ENCODE data around the gene ZNF790. TPM values are rescaled to one million over a fixed set of nuclear protein-coding genes. Genes with fewer than 3 reads are reported as not detected.

ZNF790 gene
- total RNA-seq, 1 experiment from 2014 or later: 4.4 TPM

DNA sequence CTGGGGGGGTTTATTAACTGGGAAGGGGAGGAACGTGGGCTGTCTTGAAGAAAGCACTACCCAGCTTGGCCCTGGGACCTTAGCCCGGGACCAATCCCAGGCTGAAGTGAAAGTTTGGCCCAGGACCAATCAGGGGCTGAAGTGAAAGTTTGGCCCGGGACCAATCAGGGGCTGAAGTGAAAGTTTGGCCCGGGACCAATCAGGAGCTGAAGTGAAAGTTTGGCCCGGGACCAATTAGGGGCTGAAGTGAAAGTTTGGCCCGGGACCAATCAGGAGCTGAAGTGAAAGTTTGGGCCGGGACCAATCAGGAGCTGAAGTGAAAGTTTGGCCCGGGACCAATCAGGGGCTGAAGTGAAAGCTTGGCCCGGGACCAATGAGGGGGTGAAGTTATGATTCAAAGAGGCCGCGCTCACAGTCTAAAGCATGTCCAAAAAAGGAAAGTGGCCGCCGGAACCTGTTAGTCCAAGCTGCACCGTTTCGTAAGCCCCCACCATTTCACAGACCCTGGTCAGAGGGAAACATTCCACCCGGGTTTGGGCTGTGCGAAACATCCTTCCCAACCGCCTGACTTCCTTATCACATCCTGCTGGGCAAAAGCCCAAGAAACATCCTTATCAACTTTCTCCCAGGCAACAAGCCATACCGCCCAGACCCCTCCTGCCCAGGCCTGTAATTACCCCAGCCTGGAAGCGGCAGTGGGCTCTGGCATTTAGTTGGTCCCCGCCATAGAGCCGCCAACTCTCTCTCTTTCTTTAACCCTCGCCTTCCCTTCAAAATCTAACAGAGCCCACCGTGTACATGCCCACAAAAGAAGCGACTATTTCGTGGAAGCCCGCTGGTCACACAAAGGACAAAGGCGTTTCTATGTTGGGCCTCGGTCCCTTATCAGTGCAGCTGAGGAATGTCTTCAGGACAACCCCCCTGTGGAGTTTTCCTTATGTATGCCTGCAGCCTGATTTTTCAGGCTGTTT, 66.6 kb downstream of the ZNF790 start:
- no peaks in the 10 kb centered on the region for H3K27me3 ChIP-seq (replicated peaks; ENCODE audit: insufficient read depth, low read depth, low read length, poor library complexity)
- H3K9me3 ChIP-seq (ENCODE audit: low read depth, low read length, poor library complexity, severe bottlenecking): peaks cover 43% of the 10 kb centered on the region
- DNase-seq (ENCODE audit: low spot score): peak; percentile 82
- no peaks in the 10 kb centered on the region for H3K4me1 ChIP-seq (ENCODE audit: insufficient read depth, low read length, poor library complexity, severe bottlenecking)
- intact Hi-C loops (cut with micrococcal nuclease; ENCODE audit: unreplicated experiment): no loop called here
- TF ChIP-seq, protein P1, sequence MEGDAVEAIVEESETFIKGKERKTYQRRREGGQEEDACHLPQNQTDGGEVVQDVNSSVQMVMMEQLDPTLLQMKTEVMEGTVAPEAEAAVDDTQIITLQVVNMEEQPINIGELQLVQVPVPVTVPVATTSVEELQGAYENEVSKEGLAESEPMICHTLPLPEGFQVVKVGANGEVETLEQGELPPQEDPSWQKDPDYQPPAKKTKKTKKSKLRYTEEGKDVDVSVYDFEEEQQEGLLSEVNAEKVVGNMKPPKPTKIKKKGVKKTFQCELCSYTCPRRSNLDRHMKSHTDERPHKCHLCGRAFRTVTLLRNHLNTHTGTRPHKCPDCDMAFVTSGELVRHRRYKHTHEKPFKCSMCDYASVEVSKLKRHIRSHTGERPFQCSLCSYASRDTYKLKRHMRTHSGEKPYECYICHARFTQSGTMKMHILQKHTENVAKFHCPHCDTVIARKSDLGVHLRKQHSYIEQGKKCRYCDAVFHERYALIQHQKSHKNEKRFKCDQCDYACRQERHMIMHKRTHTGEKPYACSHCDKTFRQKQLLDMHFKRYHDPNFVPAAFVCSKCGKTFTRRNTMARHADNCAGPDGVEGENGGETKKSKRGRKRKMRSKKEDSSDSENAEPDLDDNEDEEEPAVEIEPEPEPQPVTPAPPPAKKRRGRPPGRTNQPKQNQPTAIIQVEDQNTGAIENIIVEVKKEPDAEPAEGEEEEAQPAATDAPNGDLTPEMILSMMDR (conservative IDR thresholded peaks at IDR 0.05; ENCODE audit: low read depth, low read length): no peak
- TF ChIP-seq EZH2 (IDR thresholded peaks at IDR 0.05; ENCODE audit: borderline replicate concordance, low read depth, low read length, poor library complexity, severe bottlenecking): no peak
- H3K36me3 ChIP-seq (ENCODE audit: insufficient read depth, low read length, poor library complexity, severe bottlenecking): peaks cover 3% of the 10 kb centered on the region
- peak overlapping the region; percentile 78 for H3K4me3 ChIP-seq (ENCODE audit: low read depth, low read length, poor library complexity, severe bottlenecking)
- ChIA-PET CTCF (no interaction called here), POLR2A (ENCODE audit: low non-redundant PET) (no interaction called here)
- H3K27ac ChIP-seq (ENCODE audit: low read depth, low read length, poor library complexity, severe bottlenecking): peak overlapping the region; percentile 78
- BruUV-seq (replicated peaks): no TSS peak

Other genes starting within 250 kb of the ZNF790 start
- 17.2 and 17.3 TPM in 2 replicates for gene ZNF382, start 233.1 kb downstream of the ZNF790 start, total RNA-seq (2021)
- gene ZNF461, start 171.6 kb downstream of the ZNF790 start, total RNA-seq (2021): 5.5 and 5.6 TPM in 2 replicates
- 9.6 and 9.9 TPM in 2 replicates for gene ZNF567, start 150.8 kb downstream of the ZNF790 start, total RNA-seq (2021)
- 11.8 and 14.7 TPM in 2 replicates for gene ZNF850, start 65.6 kb downstream of the ZNF790 start, total RNA-seq (2021)
- gene ZNF345, start 12.5 kb upstream of the ZNF790 start, total RNA-seq (2021): 2.8 and 4.1 TPM in 2 replicates
- gene ZNF829, start 77.9 kb upstream of the ZNF790 start, total RNA-seq (2021): 4.4 and 5.0 TPM in 2 replicates
- 7.1 and 8.6 TPM in 2 replicates for gene ZNF568, start 77.9 kb upstream of the ZNF790 start, total RNA-seq (2021)
- gene ZNF420, start 240.0 kb upstream of the ZNF790 start, total RNA-seq (2021): 10.6 and 13.7 TPM in 2 replicates